ENCODE data around the gene ACTR10. TPM values are rescaled to one million over a fixed set of nuclear protein-coding genes. Genes with fewer than 3 reads are reported as not detected.

The ACTR10 gene
- total RNA-seq, 1 experiment from 2014 or later = 39.6 TPM

GRCh38 chr14:58275527-58276190, 75.7 kb downstream of the ACTR10 start:
- ChIA-PET RAD21 (ENCODE audit: low non-redundant PET in 1 of 2, low total read pairs in 2 of 2, uncharacterized antibody in 2 of 2, unreplicated experiment in 2 of 2) (no interaction called here), POLR2A (interaction anchor here (1.6 kb wide), 1 partner anchor 22 kb away, joined by 3 read pairs; the partner anchor contains the start of gene ARID4A), CTCF (no interaction called here)
- intact Hi-C loops (cut with micrococcal nuclease) = no loop called here
- no peak for TF ChIP-seq FOSL1 (IDR thresholded peaks at IDR 0.05; ENCODE audit: low read depth)
- no peak for TF ChIP-seq ELF1 (IDR thresholded peaks at IDR 0.05; ENCODE audit: borderline replicate concordance, low read depth)
- TF ChIP-seq EZH2phosphoT487 (IDR thresholded peaks at IDR 0.05; ENCODE audit: borderline replicate concordance) = no peak
- no peak for TF ChIP-seq ZBTB33 (IDR thresholded peaks at IDR 0.05; ENCODE audit: extremely low read depth, insufficient replicate concordance, low read length)
- no peak for TF ChIP-seq SIN3A (IDR thresholded peaks at IDR 0.05; ENCODE audit: low read depth)
- no peak for TF ChIP-seq EZH2 (IDR thresholded peaks at IDR 0.05)
- TF ChIP-seq POLR2AphosphoS5 (IDR thresholded peaks at IDR 0.05; ENCODE audit: low read depth, low read length) = no peak
- TF ChIP-seq ATF3 (IDR thresholded peaks at IDR 0.05) = no peak
- TF ChIP-seq ZNF274 (IDR thresholded peaks at IDR 0.05; ENCODE audit: low read depth, low read length) = no peak
- TF ChIP-seq TCF7L2 (IDR thresholded peaks at IDR 0.05; ENCODE audit: borderline replicate concordance, extremely low read depth, insufficient read depth, insufficient read length) = no peak
- TF ChIP-seq CBX3 (IDR thresholded peaks at IDR 0.05; ENCODE audit: low read depth) = no peak
- TF ChIP-seq RAD21 (IDR thresholded peaks at IDR 0.05; ENCODE audit: low read depth) = no peak
- BruUV-seq (replicated peaks) = no TSS peak
- H3K9me3 ChIP-seq (ENCODE audit: control insufficient read depth in 1 of 2, insufficient read depth in 1 of 2, low read depth in 1 of 2, low read length in 2 of 2) = no peaks in the 10 kb centered on the region
- no peaks in the 10 kb centered on the region for H3K27me3 ChIP-seq (ENCODE audit: insufficient read depth, low read length)
- H3K79me2 ChIP-seq (ENCODE audit: insufficient read depth, low read length) = peaks cover 92% of the 10 kb centered on the region
- no peaks in the 10 kb centered on the region for H3K9me2 ChIP-seq (ENCODE audit: insufficient read depth)
- H3K36me3 ChIP-seq (ENCODE audit: control insufficient read depth in 1 of 2, insufficient read depth in 2 of 2, low read length in 2 of 2) = peaks cover 25 to 29% of the 10 kb centered on the region in 2 experiments
- no peak overlapping the region for H3K4me2 ChIP-seq (ENCODE audit: low read length)
- H3K9ac ChIP-seq (ENCODE audit: low read length) = no peak overlapping the region
- no peak overlapping the region for H3K4me3 ChIP-seq (replicated peaks in 1 of 2; ENCODE audit: low read depth in 1 of 2, low read length in 2 of 2)
- ATAC-seq (no peak), DNase-seq (ENCODE audit: low read depth, low spot score) (no peak)
- H3K27ac ChIP-seq (ENCODE audit: low read depth, low read length) = no peak overlapping the region
- H2AFZ ChIP-seq (ENCODE audit: low read depth, low read length, poor library complexity, severe bottlenecking) = no peak overlapping the region
- no peaks in the 10 kb centered on the region for H3K4me1 ChIP-seq (ENCODE audit: control insufficient read depth in 1 of 2, insufficient read depth in 2 of 2, low read length in 2 of 2)
- H4K20me1 ChIP-seq (ENCODE audit: insufficient read depth) = no peaks in the 10 kb centered on the region; the same call in 1 of the 2 replicates
